ENCODE measurements around the gene SLC22A12.

SLC22A12 gene

GRCh38 chr11:64629103-64629502 lies 38.1 kb downstream of the SLC22A12 start:
- no peak for DNase-seq

GRCh38 chr11:64629796-64630562 lies 39.0 kb downstream of the SLC22A12 start:
- no peak for DNase-seq

GRCh38 chr11:64631675-64632074 lies 40.7 kb downstream of the SLC22A12 start:
- no peak for DNase-seq

- no peak for DNase-seq
Observed at GRCh38 chr11:64632237-64632636, 41.2 kb downstream of the SLC22A12 start.

- DNase-seq = no peak
Observed at GRCh38 chr11:64632654-64633053, 41.6 kb downstream of the SLC22A12 start.

- DNase-seq = no peak
Observed at GRCh38 chr11:64633555-64634159, 42.6 kb downstream of the SLC22A12 start.

- no peak for DNase-seq
Observed at GRCh38 chr11:64637334-64638017, 46.5 kb downstream of the SLC22A12 start.

- peak; percentile 63 for DNase-seq
Observed at GRCh38 chr11:64638018-64638665, 47.1 kb downstream of the SLC22A12 start.

GRCh38 chr11:64638829-64639228 lies 47.8 kb downstream of the SLC22A12 start:
- no peak for DNase-seq

GRCh38 chr11:64639885-64640284 lies 48.9 kb downstream of the SLC22A12 start:
- DNase-seq = no peak

GRCh38 chr11:64641596-64642417 lies 50.8 kb downstream of the SLC22A12 start:
- DNase-seq = no peak

- DNase-seq = no peak
Observed at GRCh38 chr11:64642418-64642735, 51.4 kb downstream of the SLC22A12 start.

GRCh38 chr11:64642871-64643255 lies 51.8 kb downstream of the SLC22A12 start:
- DNase-seq = no peak

GRCh38 chr11:64643256-64643881 lies 52.3 kb downstream of the SLC22A12 start:
- DNase-seq = peak; percentile 83

- DNase-seq = peak; percentile 79
Observed at GRCh38 chr11:64643920-64644646, 53.1 kb downstream of the SLC22A12 start.

- peak; percentile 49 for DNase-seq
Observed at GRCh38 chr11:64644647-64645275, 53.7 kb downstream of the SLC22A12 start.

GRCh38 chr11:64647019-64647779 lies 56.2 kb downstream of the SLC22A12 start:
- no peak for DNase-seq

GRCh38 chr11:64648551-64648950 lies 57.5 kb downstream of the SLC22A12 start:
- DNase-seq = no peak

GRCh38 chr11:64649291-64649697 lies 58.3 kb downstream of the SLC22A12 start:
- peak; percentile 33 for DNase-seq

- DNase-seq = peak; percentile 38
Observed at GRCh38 chr11:64650923-64651523, 60.0 kb downstream of the SLC22A12 start.

All from NCI-H2171 treated with DMSO at 0.1 percent for 48 hours (cell line).